OCI-LY1 (cell line): ENCODE results near the gene TERB1.

Source experiments
- CTCF ChIP-seq: fragments of 200-600 bp; sonication (generic), shearing (Covaris generic); IDR thresholded peaks from 2 replicates; pipeline ENCODE4 v1.5.1; 2017; ENCODE audit warnings: mild to moderate bottlenecking, antibody characterized with exemption, low read length, moderate library complexity, mixed read lengths
- EZH2 ChIP-seq: fragments of 200-600 bp; sonication (generic), shearing (Covaris generic); IDR thresholded peaks from 2 replicates; pipeline ENCODE4 v1.8.0; 2017; ENCODE audit warnings: borderline replicate concordance, mixed run types, mild to moderate bottlenecking, antibody characterized with exemption, low read length, moderate library complexity, mixed read lengths

DNA sequence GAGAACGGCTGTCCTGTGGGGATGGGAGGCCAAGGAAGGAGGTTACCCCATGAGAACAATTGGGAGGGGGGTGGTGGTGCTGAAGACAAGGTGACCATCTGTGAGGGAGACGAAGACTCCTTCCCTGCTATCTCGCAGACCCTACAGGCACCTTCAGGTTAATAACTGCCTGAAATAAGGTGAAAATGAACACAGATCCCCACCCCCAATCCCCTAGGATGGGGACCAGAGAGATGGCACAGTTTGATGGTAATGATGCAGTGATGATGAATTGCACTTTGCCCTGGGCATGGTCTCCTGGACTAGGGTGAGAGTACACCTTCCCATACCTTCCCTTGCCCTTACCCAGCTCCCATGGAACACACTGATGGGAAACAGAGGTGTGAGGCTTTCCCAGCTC lies 30.8 kb upstream of the TERB1 start:
- TF ChIP-seq CTCF: no peak
- no peak for TF ChIP-seq EZH2
